Sigmoid colon (tissue), 4 donors: Measurements from ENCODE around the gene KLF11.

Experiments
- POLR2A ChIP-seq, 2 donors: fragments of 450-650 bp; IDR thresholded peaks; one replicate each; pipeline ENCODE4 v1.6.1; 2016; ENCODE audit warnings: antibody characterized with exemption in 2 of 2, mild to moderate bottlenecking in 2 of 2, moderate library complexity in 2 of 2
- POLR2AphosphoS5 ChIP-seq, 4 donors: sonication (generic); formaldehyde crosslinking; IDR thresholded peaks; one replicate each; pipeline ENCODE4 v1.6.1; 2017; ENCODE audit warnings: antibody characterized with exemption in 4 of 4

DNA sequence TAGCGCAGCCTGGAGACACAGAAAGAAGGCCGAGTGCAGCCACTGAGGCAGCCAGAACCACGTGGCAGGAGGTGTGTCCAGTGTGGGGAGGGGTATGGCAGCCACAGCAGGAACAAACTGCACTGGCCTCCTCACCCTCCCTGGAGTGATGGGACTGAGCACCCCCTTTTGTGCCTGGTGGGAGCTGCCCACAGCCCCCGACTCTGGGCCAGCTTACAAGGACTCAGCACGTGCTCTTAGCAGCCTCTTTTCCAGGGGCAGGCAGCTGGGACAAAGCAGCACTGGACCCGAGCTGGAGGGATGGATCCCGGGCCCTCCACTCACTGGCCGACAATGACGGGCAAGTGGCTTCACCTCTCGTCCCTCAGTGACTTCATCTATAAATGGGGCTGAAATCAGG lies 5.2 kb upstream of the KLF11 start:
- TF ChIP-seq POLR2AphosphoS5 (IDR thresholded peaks at IDR 0.05): no peak
- no peak for TF ChIP-seq POLR2A (IDR thresholded peaks at IDR 0.05)
